CD14-positive monocyte (primary cell): Measurements from ENCODE around the gene ELOB. TPM values are rescaled to one million over a fixed set of nuclear protein-coding genes. Genes with fewer than 3 reads are reported as not detected.

Experiments
- DNase-seq, 3 donors: peaks; one replicate each; pipeline ENCODE4 v3.0.0-alpha.2; 2011 to 2022
- H2AFZ ChIP-seq: 2 replicates; pipeline ENCODE4 v1.6.0; 2012; ENCODE audit warnings: mild to moderate bottlenecking, low read depth, low read length, inconsistent platforms; ENCODE audit not compliant: insufficient read depth, poor library complexity, severe bottlenecking
- H3K27ac ChIP-seq, 2 donors: 1 replicate in 1 of 2; 2 replicates in 1 of 2; pipeline ENCODE4 v1.5.1; 2012 to 2013; ENCODE audit warnings: low read length in 2 of 2, control low read depth in 1 of 2, inconsistent platforms in 1 of 2, low read depth in 1 of 2, mild to moderate bottlenecking in 1 of 2
- H3K27me3 ChIP-seq, 2 donors: one replicate each; pipeline versions ENCODE4 v1.6.0 to v1.6.1; 2011 to 2013; ENCODE audit warnings: low read length in 2 of 2; ENCODE audit not compliant: control insufficient read depth in 2 of 2, insufficient read depth in 2 of 2
- H3K36me3 ChIP-seq, 2 donors: replicated peaks in 1 of 2; 1 replicate in 1 of 2; 2 replicates in 1 of 2; pipeline versions ENCODE4 v1.5.1 to v1.6.1; 2012 to 2013; ENCODE audit warnings: low read length in 2 of 2, control low read depth in 1 of 2, inconsistent platforms in 1 of 2, mild to moderate bottlenecking in 1 of 2; ENCODE audit not compliant: insufficient read depth in 2 of 2, control insufficient read depth in 1 of 2
- H3K4me1 ChIP-seq, 2 donors: 1 replicate in 1 of 2; 2 replicates in 1 of 2; pipeline versions ENCODE4 v1.5.1 to v1.6.1; 2012 to 2013; ENCODE audit warnings: low read length in 2 of 2, control low read depth in 1 of 2, inconsistent platforms in 1 of 2, mild to moderate bottlenecking in 1 of 2, moderate library complexity in 1 of 2; ENCODE audit not compliant: insufficient read depth in 2 of 2, control insufficient read depth in 1 of 2
- H3K4me2 ChIP-seq: replicated peaks from 2 replicates; pipeline ENCODE3; 2012; ENCODE audit warnings: low read length, moderate library complexity, mild to moderate bottlenecking; ENCODE audit not compliant: poor library complexity, severe bottlenecking; ENCODE audit errors: extremely low read depth
- H3K4me3 ChIP-seq, 3 experiments: fragments of 200-600 bp in 1 of 3; sonication (generic) in 1 of 3; replicated peaks in 1 of 3; 1 replicate in 2 of 3; 2 replicates in 1 of 3; pipeline ENCODE4 v1.5.1; 2011 to 2013; ENCODE audit warnings: low read length in 3 of 3, mild to moderate bottlenecking in 3 of 3, control low read depth in 2 of 3, low read depth in 2 of 3, inconsistent platforms in 1 of 3, moderate library complexity in 1 of 3
- H3K79me2 ChIP-seq: 2 replicates; pipeline ENCODE4 v1.6.0; 2012; ENCODE audit warnings: mild to moderate bottlenecking, control low read depth, inconsistent platforms, low read length, moderate library complexity; ENCODE audit not compliant: insufficient read depth
- H3K9ac ChIP-seq: 2 replicates; pipeline ENCODE4 v1.6.0; 2017; ENCODE audit warnings: low read length, mild to moderate bottlenecking; ENCODE audit not compliant: insufficient read depth, poor library complexity, severe bottlenecking
- H3K9me3 ChIP-seq, 2 donors: replicated peaks in 1 of 2; 1 replicate in 1 of 2; 2 replicates in 1 of 2; pipeline versions ENCODE4 v1.5.1 to v1.6.1; 2012 to 2013; ENCODE audit warnings: low read length in 2 of 2, control low read depth in 1 of 2; ENCODE audit not compliant: control insufficient read depth in 1 of 2, insufficient read depth in 1 of 2
- H4K20me1 ChIP-seq: 2 replicates; pipeline ENCODE4 v1.6.0; 2012; ENCODE audit warnings: mild to moderate bottlenecking, low read length, control low read depth, moderate library complexity; ENCODE audit not compliant: insufficient read depth
- H3K27ac Mint-ChIP-seq, 7 donors: one replicate each; pipeline ENCODE4 v1.8.0; 2020; ENCODE audit warnings: mild to moderate bottlenecking in 7 of 7, mixed read lengths in 7 of 7, moderate library complexity in 6 of 7, inconsistent platforms in 2 of 7
- H3K27me3 Mint-ChIP-seq, 3 donors: one replicate each; pipeline ENCODE4 v1.8.0; 2021 to 2022; ENCODE audit warnings: low read depth in 3 of 3, mild to moderate bottlenecking in 3 of 3, mixed read lengths in 3 of 3, moderate library complexity in 3 of 3, inconsistent platforms in 1 of 3
- H3K36me3 Mint-ChIP-seq, 2 donors: one replicate each; pipeline ENCODE4 v1.8.0; 2020; ENCODE audit warnings: mixed read lengths in 2 of 2, inconsistent platforms in 1 of 2, mild to moderate bottlenecking in 1 of 2
- H3K4me1 Mint-ChIP-seq: one replicate; pipeline ENCODE4 v1.8.0; 2020; ENCODE audit warnings: mild to moderate bottlenecking, mixed read lengths
- H3K4me3 Mint-ChIP-seq, 2 donors: one replicate each; pipeline ENCODE4 v1.8.0; 2020; ENCODE audit warnings: mild to moderate bottlenecking in 2 of 2, mixed read lengths in 2 of 2, moderate library complexity in 1 of 2
- H3K9me3 Mint-ChIP-seq, 7 donors: one replicate each; pipeline ENCODE4 v1.8.0; 2020 to 2022; ENCODE audit warnings: mixed read lengths in 7 of 7, mild to moderate bottlenecking in 6 of 7, moderate library complexity in 6 of 7, inconsistent platforms in 2 of 7
- WGBS: methylation state at CpG from one replicate; pipeline ENCODE4 v1.1.5; 2013; ENCODE audit warnings: missing lambda C conversion rate; ENCODE audit not compliant: insufficient coverage; 5-methylcytosine and 5-hydroxymethylcytosine counted together
- intact Hi-C, 2 donors: fragments of 100-400 bp; cut with micrococcal nuclease; formaldehyde crosslinking; loops; one replicate each; pipeline versions ENCODE4 v1.15.0 to v1.15.1; 2023
- polyA plus RNA-seq, 3 donors: library from polyadenylated mRNA; depleted of rRNA in 1 of 3; unstranded in 2 of 3; stranded (reverse) in 1 of 3; fragments of 300-500 nt in 2 of 3; fragments of >200 nt in 1 of 3; fragmentation: Illumina TruSeq in 2 of 3; gene quantifications; 1 replicate in 2 of 3; 2 replicates in 1 of 3; pipeline ENCODE4 v1.2.3, GENCODE V29; 2012 to 2021
- TF ChIP-seq, protein P1 (sequence below): fragments of 200-600 bp; IDR thresholded peaks from one replicate; pipeline ENCODE4 v1.8.0; 2022; ENCODE audit warnings: antibody characterized with exemption, mild to moderate bottlenecking

ELOB gene
- polyA plus RNA-seq, 3 donors: 150 to 405 (median 363) TPM

DNA sequence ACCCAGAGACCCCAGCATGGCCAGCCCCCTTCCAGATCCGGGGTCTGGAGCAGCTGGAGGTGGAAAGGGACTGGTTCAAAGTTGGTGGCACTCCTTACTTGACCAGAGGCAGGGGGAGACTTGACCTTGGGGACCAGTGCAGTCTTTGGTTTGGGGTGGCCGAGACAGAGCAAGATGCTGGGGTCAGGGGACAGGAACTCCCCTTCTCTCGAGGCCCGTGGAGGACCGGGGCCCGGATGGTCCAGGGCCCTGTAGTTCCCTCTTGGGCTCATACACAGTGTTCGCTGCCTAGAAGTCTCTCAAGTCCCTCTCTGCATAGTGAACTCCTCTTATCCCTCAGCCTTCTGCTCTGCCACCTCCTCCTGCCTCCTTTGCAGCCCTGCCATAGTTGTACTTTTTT lies 10.9 kb upstream of the ELOB start:
- peak overlapping the region in 1 of 2 donors; percentile 78 for H3K4me3 Mint-ChIP-seq
- Histone ChIP-seq H3K79me2 (no peaks in the 10 kb centered on the region), H4K20me1 (no peaks in the 10 kb centered on the region), H3K4me2 (no peak overlapping the region), H3K9ac (no peak overlapping the region), H3K4me3 (no peak overlapping the region), H2AFZ (no peak overlapping the region), H3K36me3 (no peaks in the 10 kb centered on the region), H3K27me3 (peaks cover 6 to 43% of the 10 kb centered on the region in 2 donors), H3K27ac (no peak overlapping the region), H3K9me3 (no peaks in the 10 kb centered on the region), H3K4me1 (peaks cover 28 to 35% of the 10 kb centered on the region in 2 donors)
- H3K9me3 Mint-ChIP-seq: peaks cover 0 to 2% (median 0%) of the 10 kb centered on the region in 7 donors
- peaks cover 33 to 60% (median 49%) of the 10 kb centered on the region in 3 donors for H3K27me3 Mint-ChIP-seq
- no peak for DNase-seq
- intact Hi-C loops: loop anchor here in 1 of 2 donors (5.0 kb wide), 1 partner anchor 34 kb away; no protein-coding TSS in a partner anchor
- no peak overlapping the region for H3K27ac Mint-ChIP-seq
- 51% methylated on average over 7 of the region's 7 CpGs for WGBS
- peaks cover 36% of the 10 kb centered on the region for H3K4me1 Mint-ChIP-seq
- TF ChIP-seq, protein P1, sequence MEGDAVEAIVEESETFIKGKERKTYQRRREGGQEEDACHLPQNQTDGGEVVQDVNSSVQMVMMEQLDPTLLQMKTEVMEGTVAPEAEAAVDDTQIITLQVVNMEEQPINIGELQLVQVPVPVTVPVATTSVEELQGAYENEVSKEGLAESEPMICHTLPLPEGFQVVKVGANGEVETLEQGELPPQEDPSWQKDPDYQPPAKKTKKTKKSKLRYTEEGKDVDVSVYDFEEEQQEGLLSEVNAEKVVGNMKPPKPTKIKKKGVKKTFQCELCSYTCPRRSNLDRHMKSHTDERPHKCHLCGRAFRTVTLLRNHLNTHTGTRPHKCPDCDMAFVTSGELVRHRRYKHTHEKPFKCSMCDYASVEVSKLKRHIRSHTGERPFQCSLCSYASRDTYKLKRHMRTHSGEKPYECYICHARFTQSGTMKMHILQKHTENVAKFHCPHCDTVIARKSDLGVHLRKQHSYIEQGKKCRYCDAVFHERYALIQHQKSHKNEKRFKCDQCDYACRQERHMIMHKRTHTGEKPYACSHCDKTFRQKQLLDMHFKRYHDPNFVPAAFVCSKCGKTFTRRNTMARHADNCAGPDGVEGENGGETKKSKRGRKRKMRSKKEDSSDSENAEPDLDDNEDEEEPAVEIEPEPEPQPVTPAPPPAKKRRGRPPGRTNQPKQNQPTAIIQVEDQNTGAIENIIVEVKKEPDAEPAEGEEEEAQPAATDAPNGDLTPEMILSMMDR: no peak
- H3K36me3 Mint-ChIP-seq: peaks cover 0 to 4% of the 10 kb centered on the region in 2 donors

DNA sequence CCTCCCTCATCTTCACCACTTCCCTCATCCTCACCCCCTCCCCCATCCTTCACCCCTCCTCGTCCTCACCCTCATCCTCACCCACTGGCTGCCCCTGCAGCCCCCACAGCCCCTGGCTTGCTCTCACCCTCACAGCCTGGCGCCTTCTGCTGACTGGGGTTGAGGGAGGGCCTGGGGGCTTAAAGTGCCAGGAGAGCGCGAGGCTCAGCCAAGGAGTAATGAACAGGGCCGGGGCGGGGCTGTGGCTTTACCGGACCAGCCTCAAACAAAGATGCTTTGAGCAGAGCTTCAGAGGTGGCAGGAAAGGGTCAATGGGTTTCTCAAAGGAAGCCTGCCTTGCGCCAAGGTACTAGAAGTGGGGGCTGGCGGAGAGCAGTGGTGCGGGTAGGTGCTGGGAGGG lies 10.3 kb upstream of the ELOB start, which contains the start of gene PRSS33:
TSS of gene PRSS33 (minus strand) at position 155 of the 400 bp plus-strand sequence. CDS start 1,013 bp downstream, outside the sequence.
- Mint-ChIP-seq H3K9me3 (peaks cover 0 to 2% (median 0%) of the 10 kb centered on the region in 7 donors), H3K36me3 (peaks cover 0 to 4% of the 10 kb centered on the region in 2 donors), H3K4me1 (peaks cover 31% of the 10 kb centered on the region), H3K27me3 (peaks cover 33 to 61% (median 50%) of the 10 kb centered on the region in 3 donors), H3K27ac (no peak within 1 kb of the TSS), H3K4me3 (peak within 1 kb of the TSS in 1 of 2 donors; percentile 85)
- Histone ChIP-seq H4K20me1 (no peaks in the 10 kb centered on the region), H3K4me2 (no peak within 1 kb of the TSS), H3K9me3 (no peaks in the 10 kb centered on the region), H3K27ac (no peak within 1 kb of the TSS), H3K36me3 (no peaks in the 10 kb centered on the region), H3K79me2 (no peaks in the 10 kb centered on the region), H3K27me3 (peaks cover 6 to 43% of the 10 kb centered on the region in 2 donors), H3K4me1 (peaks cover 22 to 29% of the 10 kb centered on the region in 2 donors), H2AFZ (no peak within 1 kb of the TSS), H3K4me3 (no peak within 1 kb of the TSS), H3K9ac (no peak within 1 kb of the TSS)
- no peak for DNase-seq
- intact Hi-C loops: loop anchor here in 1 of 2 donors (5.0 kb wide), 1 partner anchor 35 kb away; no protein-coding TSS in a partner anchor
- TF ChIP-seq, protein P1: no peak
- WGBS: 26% methylated on average over 3 of the region's 10 CpGs
